GM19452 (cell line): ENCODE results near the gene BOLL.
A peak's percentile ranks its signal among the peaks of the same experiment; 100 is the strongest.
"Not testable (repeated sequence)": the region's sequence is repeated elsewhere in the genome, so short reads cannot be mapped to it uniquely, and the experiment has no call there.

Experiments
- ATAC-seq: cut with Tn5 transposase; IDR thresholded peaks from one replicate; pipeline ENCODE4 v1.9.1; 2021; ENCODE audit not compliant: unreplicated experiment

The BOLL gene

GRCh38 chr2:197784956-197785941 is at the start of gene BOLL:
Gene BOLL, minus strand, starts transcription at chr2:197785319. Its CDS starts 3,469 bp downstream, at chr2:197781850.
- ATAC-seq: no peak

GRCh38 chr2:197834771-197835170 is 49.7 kb upstream of the BOLL start:
- not testable (repeated sequence) for ATAC-seq

GRCh38 chr2:197828464-197829135 is 43.5 kb upstream of the BOLL start:
- no peak for ATAC-seq

GRCh38 chr2:197827618-197828017 is 42.5 kb upstream of the BOLL start:
- ATAC-seq: no peak

- no peak for ATAC-seq
Measured at GRCh38 chr2:197822333-197822732, 37.2 kb upstream of the BOLL start.

- no peak for ATAC-seq
Measured at GRCh38 chr2:197821550-197822289, 36.6 kb upstream of the BOLL start.

GRCh38 chr2:197814526-197814925 is 29.4 kb upstream of the BOLL start:
- no peak for ATAC-seq

GRCh38 chr2:197813093-197813787 is 28.1 kb upstream of the BOLL start:
- ATAC-seq: no peak

- ATAC-seq: no peak
Measured at GRCh38 chr2:197810491-197810890, 25.4 kb upstream of the BOLL start.

- ATAC-seq: no peak
Measured at GRCh38 chr2:197810016-197810415, 24.9 kb upstream of the BOLL start.

GRCh38 chr2:197809064-197809463 is 23.9 kb upstream of the BOLL start:
- ATAC-seq: no peak

- no peak for ATAC-seq
Measured at GRCh38 chr2:197805715-197806633, 20.9 kb upstream of the BOLL start.

- peak; percentile 33 for ATAC-seq
Measured at GRCh38 chr2:197804758-197805714, 19.9 kb upstream of the BOLL start.

GRCh38 chr2:197804049-197804757 is 19.1 kb upstream of the BOLL start, which contains the start of gene PLCL1:
Gene PLCL1, plus strand, starts transcription at chr2:197804593.
- ATAC-seq: peak; percentile 100

GRCh38 chr2:197803033-197803444 is 17.9 kb upstream of the BOLL start:
- peak; percentile 30 for ATAC-seq

- no peak for ATAC-seq
Measured at GRCh38 chr2:197801033-197801432, 15.9 kb upstream of the BOLL start.

GRCh38 chr2:197800091-197800490 is 15.0 kb upstream of the BOLL start:
- no peak for ATAC-seq

- no peak for ATAC-seq
Measured at GRCh38 chr2:197799068-197799467, 13.9 kb upstream of the BOLL start.
